SK-N-SH (cell line): ENCODE data around the gene C19orf81. TPM values are rescaled to one million over a fixed set of nuclear protein-coding genes. Genes with fewer than 3 reads are reported as not detected.
A peak's percentile ranks its signal among the peaks of the same experiment; 100 is the strongest.

Experiments
- CTCF ChIA-PET: fragments of 300-600, 350-600 bp; formaldehyde crosslinking; extraction: SDS; loops from one replicate; lab custom pipeline; 2021; lab: Yijun Ruan, JAX
- POLR2A ChIA-PET: fragments of 350-600 bp; sonication (Branson Sonifier 250); formaldehyde crosslinking; extraction: SDS; loops from one replicate; lab custom pipeline; 2020; ENCODE audit warnings: antibody characterized with exemption, inconsistent platforms; lab: Yijun Ruan, JAX
- DNase-seq: peaks from one replicate; pipeline ENCODE4 v3.0.0; 2012
- H2AFZ ChIP-seq: fragments of 200-600 bp; sonication (generic); 2 replicates; pipeline ENCODE4 v1.8.1; 2016; ENCODE audit warnings: antibody characterized with exemption, mild to moderate bottlenecking, low read depth
- H3F3A ChIP-seq: fragments of 200-600 bp; sonication (generic); replicated peaks from 2 replicates; pipeline ENCODE3; 2016; ENCODE audit warnings: antibody characterized with exemption, mild to moderate bottlenecking; ENCODE audit not compliant: insufficient read depth
- H3K27ac ChIP-seq, 2 experiments: fragments of 200-500 bp in 1 of 2; fragments of 200-600 bp in 1 of 2; sonication (Bioruptor generic) in 1 of 2; sonication (generic), shearing (Covaris generic) in 1 of 2; 2 replicates each; pipeline versions ENCODE4 v1.5.1 to v1.6.1; 2014 to 2016; ENCODE audit warnings: low read depth in 2 of 2, inconsistent platforms in 1 of 2, low read length in 1 of 2, mild to moderate bottlenecking in 1 of 2, mixed read lengths in 1 of 2
- H3K27me3 ChIP-seq: fragments of 200-600 bp; sonication (generic), shearing (Covaris generic); 2 replicates; pipeline ENCODE4 v1.6.1; 2016; ENCODE audit warnings: mixed run types; ENCODE audit not compliant: insufficient read depth
- H3K36me3 ChIP-seq, 2 experiments: fragments of 200-500 bp in 1 of 2; fragments of 200-600 bp in 1 of 2; sonication (Bioruptor generic) in 1 of 2; sonication (generic) in 1 of 2; replicated peaks in 1 of 2; 2 replicates each; pipeline versions ENCODE3 to v1.5.1; 2014 to 2016; ENCODE audit warnings: low read length in 1 of 2, mild to moderate bottlenecking in 1 of 2; ENCODE audit not compliant: insufficient read depth in 2 of 2, control insufficient read depth in 1 of 2
- H3K4me1 ChIP-seq, 2 experiments: fragments of 200-500 bp in 1 of 2; fragments of 200-600 bp in 1 of 2; sonication (Bioruptor generic) in 1 of 2; sonication (generic), shearing (Covaris generic) in 1 of 2; 2 replicates each; pipeline versions ENCODE4 v1.5.1 to v1.6.1; 2014 to 2016; ENCODE audit warnings: low read depth in 1 of 2, low read length in 1 of 2, mixed run types in 1 of 2; ENCODE audit not compliant: insufficient read depth in 2 of 2, control insufficient read depth in 1 of 2
- H3K4me2 ChIP-seq: fragments of 200-600 bp; sonication (generic), shearing (Covaris generic); 2 replicates; pipeline ENCODE4 v1.6.1; 2017; ENCODE audit warnings: mixed run types
- H3K4me3 ChIP-seq, 2 experiments: fragments of 200-500 bp in 1 of 2; fragments of 200-600 bp in 1 of 2; sonication (Bioruptor generic) in 1 of 2; sonication (generic), shearing (Covaris generic) in 1 of 2; 2 replicates each; pipeline versions ENCODE4 v1.5.1 to v1.8.1; 2014 to 2016; ENCODE audit warnings: low read depth in 2 of 2, inconsistent platforms in 1 of 2, low read length in 1 of 2, mild to moderate bottlenecking in 1 of 2, mixed read lengths in 1 of 2, moderate library complexity in 1 of 2
- H3K79me2 ChIP-seq: fragments of 200-600 bp; sonication (generic); 2 replicates; pipeline ENCODE4 v1.8.1; 2017; ENCODE audit warnings: mild to moderate bottlenecking; ENCODE audit not compliant: insufficient read depth
- H3K9ac ChIP-seq: fragments of 200-600 bp; sonication (generic); 2 replicates; pipeline ENCODE4 v1.6.1; 2017; ENCODE audit warnings: mixed run types
- H3K9me2 ChIP-seq: fragments of 200-600 bp; sonication (generic); 2 replicates; pipeline ENCODE4 v1.6.1; 2017; ENCODE audit warnings: mixed run types
- H3K9me3 ChIP-seq: fragments of 200-600 bp; sonication (generic); 2 replicates; pipeline ENCODE4 v1.6.1; 2017; ENCODE audit warnings: mixed run types, mild to moderate bottlenecking, moderate library complexity
- H4K20me1 ChIP-seq: fragments of 200-600 bp; sonication (generic); 2 replicates; pipeline ENCODE4 v1.6.1; 2017; ENCODE audit warnings: mild to moderate bottlenecking, mixed run types; ENCODE audit not compliant: insufficient read depth
- CHD2 ChIP-seq: fragments of 150-350 bp; IDR thresholded peaks from 2 replicates; pipeline ENCODE4 v1.6.1; 2018; ENCODE audit warnings: low read length; ENCODE audit not compliant: partially characterized antibody
- ELF1 ChIP-seq: IDR thresholded peaks from 2 replicates; pipeline ENCODE4 v1.4.0; 2012
- FOSL2 ChIP-seq: IDR thresholded peaks from 2 replicates; pipeline ENCODE4 v1.4.0; 2012; ENCODE audit warnings: low read depth, mild to moderate bottlenecking, moderate library complexity, borderline replicate concordance
- GABPA ChIP-seq: IDR thresholded peaks from 2 replicates; pipeline ENCODE4 v1.4.0; 2012; ENCODE audit warnings: low read depth, mild to moderate bottlenecking
- JUND ChIP-seq: IDR thresholded peaks from 2 replicates; pipeline ENCODE4 v1.4.0; 2012
- MXI1 ChIP-seq: IDR thresholded peaks from 2 replicates; pipeline ENCODE4 v1.6.1; 2012; ENCODE audit warnings: mild to moderate bottlenecking, low read depth, low read length, improper control_type of control experiment
- PBX3 ChIP-seq: IDR thresholded peaks from 2 replicates; pipeline ENCODE4; 2012
- RAD21 ChIP-seq: IDR thresholded peaks from 2 replicates; pipeline ENCODE4 v1.6.1; 2012; ENCODE audit warnings: mild to moderate bottlenecking, low read length
- RCOR1 ChIP-seq: fragments of 150-350 bp; IDR thresholded peaks from 2 replicates; pipeline ENCODE4 v1.6.1; 2017; ENCODE audit warnings: antibody characterized with exemption, low read length
- TCF12 ChIP-seq: IDR thresholded peaks from 2 replicates; pipeline ENCODE4 v1.4.0; 2012
- WGBS: methylation state at CpG from one replicate; pipeline ENCODE4 v1.1.6; 2017; ENCODE audit warnings: low lambda C conversion rate; 5-methylcytosine and 5-hydroxymethylcytosine counted together
- polyA plus RNA-seq, 3 experiments: library from polyadenylated mRNA; depleted of rRNA; stranded (reverse); fragments of >200 nt; gene quantifications; 2 replicates each; pipeline ENCODE4 v1.2.3, GENCODE V29; 2012
- TF ChIP-seq, protein P1 (sequence below): IDR thresholded peaks from 2 replicates; pipeline ENCODE4 v1.4.0; 2012; ENCODE audit warnings: low read depth, borderline replicate concordance
- TF ChIP-seq, protein P2 (sequence below): fragments of 200-600 bp; sonication (generic); IDR thresholded peaks from 2 replicates; pipeline ENCODE4 v1.6.1; 2017; ENCODE audit warnings: antibody characterized with exemption, mild to moderate bottlenecking, moderate library complexity

The C19orf81 gene
- polyA plus RNA-seq, 1 of the 3 experiments (the other 2 are of a cell fraction): 5.7 TPM

GRCh38 chr19:50693064-50693975 lies 44.1 kb downstream of the C19orf81 start:
- Histone ChIP-seq H3K9ac (no peak overlapping the region), H3K27ac (0 out of 4 replicates have a peak overlapping the region, but pooled peaks of 1 of the 2 experiments have one; percentile 13), H3K4me2 (no peak overlapping the region), H3K4me1 (peaks cover 0 to 8% of the 10 kb centered on the region in 2 experiments; a peak in 1 of 4 replicates), H3F3A (no peaks in the 10 kb centered on the region), H3K4me3 (peak overlapping the region in 1 of 2 experiments; percentile 31; a peak in 2 of 4 replicates), H3K27me3 (peaks cover 19% of the 10 kb centered on the region), H3K9me3 (no peaks in the 10 kb centered on the region), H3K79me2 (no peaks in the 10 kb centered on the region), H4K20me1 (0 out of 2 replicates have a peak, but pooled peaks cover 3% of the 10 kb centered on the region), H2AFZ (no peak overlapping the region), H3K9me2 (no peaks in the 10 kb centered on the region), H3K36me3 (no peaks in the 10 kb centered on the region)
- 23% methylated on average over 15 of the region's 23 CpGs for WGBS
- CTCF ChIA-PET: interaction anchor here (0.7 to 2.1 kb wide), 4 partner anchors 10 to 90 kb away, joined by 3 to 11 read pairs (median 4); no protein-coding TSS in a partner anchor
- POLR2A ChIA-PET: interaction anchor here (0.9 kb wide), 1 partner anchor 111 kb away, joined by 5 read pairs; no protein-coding TSS in a partner anchor
- TF ChIP-seq JUND (no peak), MXI1 (peak; percentile 90), CHD2 (peak; percentile 69)
- TF ChIP-seq, protein P1, sequence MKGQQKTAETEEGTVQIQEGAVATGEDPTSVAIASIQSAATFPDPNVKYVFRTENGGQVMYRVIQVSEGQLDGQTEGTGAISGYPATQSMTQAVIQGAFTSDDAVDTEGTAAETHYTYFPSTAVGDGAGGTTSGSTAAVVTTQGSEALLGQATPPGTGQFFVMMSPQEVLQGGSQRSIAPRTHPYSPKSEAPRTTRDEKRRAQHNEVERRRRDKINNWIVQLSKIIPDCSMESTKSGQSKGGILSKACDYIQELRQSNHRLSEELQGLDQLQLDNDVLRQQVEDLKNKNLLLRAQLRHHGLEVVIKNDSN: peak; percentile 42; the same call in 1 of the 2 replicates
- DNase-seq: peak; percentile 87

GRCh38 chr19:50694815-50695145 lies 45.5 kb downstream of the C19orf81 start:
- DNase-seq: no peak
- Histone ChIP-seq H3K9me2 (no peaks in the 10 kb centered on the region), H3K79me2 (no peaks in the 10 kb centered on the region), H3K27me3 (peaks cover 19% of the 10 kb centered on the region), H3K9ac (no peak overlapping the region), H2AFZ (no peak overlapping the region), H4K20me1 (0 out of 2 replicates have a peak, but pooled peaks cover 3% of the 10 kb centered on the region), H3K4me2 (no peak overlapping the region), H3K36me3 (no peaks in the 10 kb centered on the region), H3K27ac (peak overlapping the region in 1 of 2 experiments; percentile 5; a peak in 2 of 4 replicates), H3K4me1 (peaks cover 0 to 8% of the 10 kb centered on the region in 2 experiments; a peak in 1 of 4 replicates), H3K4me3 (peak overlapping the region in 1 of 2 experiments; percentile 31; a peak in 2 of 4 replicates), H3K9me3 (no peaks in the 10 kb centered on the region), H3F3A (no peaks in the 10 kb centered on the region)
- TF ChIP-seq, protein P2, sequence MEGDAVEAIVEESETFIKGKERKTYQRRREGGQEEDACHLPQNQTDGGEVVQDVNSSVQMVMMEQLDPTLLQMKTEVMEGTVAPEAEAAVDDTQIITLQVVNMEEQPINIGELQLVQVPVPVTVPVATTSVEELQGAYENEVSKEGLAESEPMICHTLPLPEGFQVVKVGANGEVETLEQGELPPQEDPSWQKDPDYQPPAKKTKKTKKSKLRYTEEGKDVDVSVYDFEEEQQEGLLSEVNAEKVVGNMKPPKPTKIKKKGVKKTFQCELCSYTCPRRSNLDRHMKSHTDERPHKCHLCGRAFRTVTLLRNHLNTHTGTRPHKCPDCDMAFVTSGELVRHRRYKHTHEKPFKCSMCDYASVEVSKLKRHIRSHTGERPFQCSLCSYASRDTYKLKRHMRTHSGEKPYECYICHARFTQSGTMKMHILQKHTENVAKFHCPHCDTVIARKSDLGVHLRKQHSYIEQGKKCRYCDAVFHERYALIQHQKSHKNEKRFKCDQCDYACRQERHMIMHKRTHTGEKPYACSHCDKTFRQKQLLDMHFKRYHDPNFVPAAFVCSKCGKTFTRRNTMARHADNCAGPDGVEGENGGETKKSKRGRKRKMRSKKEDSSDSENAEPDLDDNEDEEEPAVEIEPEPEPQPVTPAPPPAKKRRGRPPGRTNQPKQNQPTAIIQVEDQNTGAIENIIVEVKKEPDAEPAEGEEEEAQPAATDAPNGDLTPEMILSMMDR: no peak
- TF ChIP-seq RCOR1 (no peak), ELF1 (no peak), GABPA (no peak), CHD2 (no peak), FOSL2 (no peak), RAD21 (no peak), PBX3 (no peak), TCF12 (no peak)
- WGBS: 3% methylated on average over 13 of the region's 51 CpGs
- POLR2A ChIA-PET: interaction anchor here (0.8 to 1.5 kb wide), 2 partner anchors 11 to 26 kb away, joined by 3 to 5 read pairs; no protein-coding TSS in a partner anchor
- CTCF ChIA-PET: interaction anchor here (1.6 to 3.0 kb wide), 2 partner anchors 10 to 26 kb away, joined by 4 to 20 read pairs; no protein-coding TSS in a partner anchor
